Measurements from ENCODE around the gene NR1D1.

Gene NR1D1

GRCh38 chr17:40056379-40057015, 43.9 kb downstream of the NR1D1 start:
- Histone ChIP-seq H2BK5ac (ENCODE audit: low read depth, low read length, poor library complexity, severe bottlenecking) (no peak overlapping the region), H3K27ac (ENCODE audit: low read length, poor library complexity, severe bottlenecking) (no peak overlapping the region), H2AFZ (ENCODE audit: low read depth, low read length) (no peak overlapping the region), H3K4me2 (ENCODE audit: low read length, poor library complexity, severe bottlenecking) (no peak overlapping the region), H3K9me3 (ENCODE audit: control insufficient read depth, low read length) (no peaks in the 10 kb centered on the region), H3K18ac (ENCODE audit: low read depth in 1 of 2, low read length in 2 of 2) (no peak overlapping the region), H3K79me1 (replicated peaks; ENCODE audit: low read length, poor library complexity, severe bottlenecking) (peaks cover 11% of the 10 kb centered on the region), H3K4me3 (ENCODE audit: insufficient read depth in 1 of 2, low read depth in 1 of 2, low read length in 2 of 2) (no peak overlapping the region), H3K14ac (ENCODE audit: low read length in 2 of 2) (no peak overlapping the region), H3K23ac (ENCODE audit: low read length in 2 of 2) (no peak overlapping the region), H2AK5ac (ENCODE audit: low read length, severe bottlenecking) (no peak overlapping the region), H2BK120ac (ENCODE audit: low read depth, low read length) (peak overlapping the region; percentile 15), H2BK12ac (ENCODE audit: low read length in 2 of 2) (peak overlapping the region in 1 of 2 experiments; percentile 29), H3K9ac (ENCODE audit: low read length) (no peak overlapping the region), H2BK15ac (ENCODE audit: low read depth, poor library complexity, severe bottlenecking) (no peak overlapping the region), H3K4me1 (ENCODE audit: control insufficient read depth, insufficient read depth, low read depth, low read length) (peaks cover 3% of the 10 kb centered on the region), H4K8ac (ENCODE audit: low read length) (no peak overlapping the region), H4K91ac (ENCODE audit: low read length) (no peak overlapping the region), H3K4ac (ENCODE audit: low read depth in 1 of 2, low read length in 2 of 2) (no peak overlapping the region), H3K36me3 (ENCODE audit: control insufficient read depth in 1 of 2, insufficient read depth in 2 of 2, low read depth in 1 of 2, low read length in 2 of 2) (peaks cover 8 to 11% of the 10 kb centered on the region in 2 experiments), H3K27me3 (ENCODE audit: control insufficient read depth in 1 of 2, insufficient read depth in 1 of 2, low read length in 2 of 2) (peaks cover 0 to 2% of the 10 kb centered on the region in 2 experiments)
- WGBS, result 82% methylated on average over 6 of the region's 6 CpGs
- no peak for DNase-seq

All from mesenchymal stem cell (in vitro differentiated cells and primary cell).